ENCODE measurements around the gene BANK1. TPM values are rescaled to one million over a fixed set of nuclear protein-coding genes. Genes with fewer than 3 reads are reported as not detected.

BANK1 gene
- total RNA-seq, 4 donors from 2014 or later, result 3.2 to 7.7 (median 6.9) TPM

- ATAC-seq (ENCODE audit: low FRiP score), result peak; percentile 57
- no peak for DNase-seq (ENCODE audit: low spot score)
- TF ChIP-seq CTCF (IDR thresholded peaks at IDR 0.05), result no peak
Observed at GRCh38 chr4:101993002-101993841, 202.7 kb downstream of the BANK1 start.

- DNase-seq (ENCODE audit: low spot score) (no peak), ATAC-seq (ENCODE audit: low FRiP score) (peak; percentile 73)
- TF ChIP-seq CTCF (IDR thresholded peaks at IDR 0.05), result no peak
Observed at GRCh38 chr4:101993842-101994775, 203.6 kb downstream of the BANK1 start.

GRCh38 chr4:102007959-102008425 is 217.5 kb downstream of the BANK1 start:
- DNase-seq (ENCODE audit: low spot score) (no peak), ATAC-seq (ENCODE audit: low FRiP score) (no peak)
- TF ChIP-seq CTCF (IDR thresholded peaks at IDR 0.05), result no peak

- DNase-seq (ENCODE audit: low spot score) (no peak), ATAC-seq (ENCODE audit: low FRiP score) (no peak)
- TF ChIP-seq CTCF (IDR thresholded peaks at IDR 0.05), result no peak
Observed at GRCh38 chr4:102008711-102009110, 218.2 kb downstream of the BANK1 start.

GRCh38 chr4:102022343-102022742 is 231.8 kb downstream of the BANK1 start:
- DNase-seq (ENCODE audit: low spot score) (no peak), ATAC-seq (ENCODE audit: low FRiP score) (no peak)
- TF ChIP-seq CTCF (IDR thresholded peaks at IDR 0.05), result no peak

GRCh38 chr4:102027961-102028360 is 237.4 kb downstream of the BANK1 start:
- no peak for DNase-seq (ENCODE audit: low spot score)
- no peak for ATAC-seq (ENCODE audit: low FRiP score)
- no peak for TF ChIP-seq CTCF (IDR thresholded peaks at IDR 0.05)

All from omental fat pad (tissue), 4 donors.